ENCODE results near the gene CD226.

The CD226 gene

DNA sequence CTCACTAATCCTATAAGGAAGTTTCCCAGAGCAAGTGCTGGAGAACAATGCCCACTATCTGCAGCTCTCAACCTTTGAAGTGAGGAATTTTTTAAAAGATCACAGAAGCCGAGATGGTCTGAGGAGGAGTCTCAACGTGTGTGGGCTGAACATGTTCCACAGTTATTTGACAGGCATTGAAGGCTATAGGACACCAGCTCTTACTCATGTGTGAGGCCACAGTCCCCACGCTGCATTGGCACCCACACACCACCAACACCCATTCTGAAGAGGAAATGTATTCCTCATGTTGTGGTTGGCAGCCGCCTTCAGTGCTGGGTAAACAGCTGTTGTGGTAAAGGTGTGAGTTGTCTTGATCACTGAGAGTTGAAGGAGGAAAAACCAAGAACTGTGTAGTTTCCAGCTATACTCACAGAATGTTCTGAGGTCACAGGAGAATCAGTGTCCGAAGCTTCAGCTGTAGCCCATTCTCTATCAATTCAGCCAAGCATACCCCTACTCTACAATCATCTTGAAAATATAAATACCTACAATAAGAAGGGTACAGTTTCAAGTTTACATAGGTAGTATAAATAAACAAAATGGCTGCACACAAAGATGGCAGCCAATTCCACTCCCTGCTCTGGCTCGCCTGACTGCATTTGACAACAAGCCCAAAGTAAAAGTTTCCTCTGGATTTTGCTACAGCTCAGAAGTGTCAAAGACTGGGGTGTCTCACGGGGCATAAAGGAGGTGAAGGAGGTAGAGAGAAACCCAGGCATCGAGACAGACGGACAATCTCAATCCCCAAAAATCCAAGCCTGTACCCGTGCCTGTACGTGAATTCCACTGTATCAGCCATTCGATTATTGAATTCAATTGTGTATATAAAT, 12.1 kb downstream of the CD226 start (continued):
- peak; percentile 95 for TF ChIP-seq EGR2 (tag by site-specific recombination; IDR thresholded peaks at IDR 0.05; ENCODE audit: low read depth)
- TF ChIP-seq REPIN1 (tag by site-specific recombination; IDR thresholded peaks at IDR 0.05; ENCODE audit: low read depth): no peak

DNA sequence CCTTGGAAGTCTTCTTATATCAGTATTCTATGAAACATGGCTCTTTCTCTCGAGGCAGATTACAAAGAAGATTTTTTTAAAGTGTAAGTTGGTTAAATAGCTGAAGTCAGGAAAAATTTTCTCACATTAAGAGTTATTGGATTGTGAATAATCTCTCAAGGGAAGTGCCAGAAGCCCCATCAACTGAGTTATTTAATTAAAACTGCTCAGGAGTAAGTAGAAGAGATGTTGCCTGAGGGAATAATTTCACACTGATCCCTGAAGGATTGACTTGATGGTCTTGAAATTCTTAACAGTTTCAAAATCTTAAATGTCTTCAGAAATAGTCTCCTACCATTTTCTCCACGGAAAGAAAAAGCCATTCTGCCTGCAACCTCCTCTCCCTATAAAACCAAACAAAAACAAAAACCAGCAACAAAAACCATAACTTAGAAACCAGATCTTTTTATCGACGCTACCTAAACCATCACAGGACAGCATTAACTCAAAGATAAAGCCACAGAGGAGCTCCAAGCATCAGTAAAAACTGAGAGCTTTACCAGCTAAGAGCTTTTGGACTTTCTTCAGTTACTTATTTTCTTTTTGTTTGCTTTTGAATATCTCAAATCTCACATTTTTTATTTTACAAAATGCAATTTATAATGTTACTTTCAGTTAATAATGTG, 12.9 kb downstream of the CD226 start:
- H3K36me3 ChIP-seq (ENCODE audit: control insufficient read depth in 2 of 2, insufficient read depth in 1 of 2, low read length in 2 of 2): no peaks in the 10 kb centered on the region
- H3K27ac ChIP-seq (ENCODE audit: extremely low read depth, low read depth, low read length): no peak overlapping the region
- no peaks in the 10 kb centered on the region for H3K4me1 ChIP-seq (ENCODE audit: control insufficient read depth, insufficient read depth, low read length)
- POLR2A ChIA-PET: no interaction called here
- TF ChIP-seq WT1 (tag by site-specific recombination; IDR thresholded peaks at IDR 0.05) (no peak), ZNF37A (tag by site-specific recombination; IDR thresholded peaks at IDR 0.05) (no peak), ZNF121 (tag by site-specific recombination; IDR thresholded peaks at IDR 0.05) (no peak), OVOL3 (tag by site-specific recombination; IDR thresholded peaks at IDR 0.05) (no peak), GFI1B (tag by site-specific recombination; IDR thresholded peaks at IDR 0.05) (no peak), HOXC10 (CRISPR knock-in tag; IDR thresholded peaks at IDR 0.05) (no peak), ZNF433 (tag by site-specific recombination; IDR thresholded peaks at IDR 0.05; ENCODE audit: low read depth) (no peak), FEZF1 (tag by site-specific recombination; IDR thresholded peaks at IDR 0.05) (no peak), ZNF155 (tag by site-specific recombination; IDR thresholded peaks at IDR 0.05) (no peak), ZNF324 (tag by site-specific recombination; IDR thresholded peaks at IDR 0.05) (no peak), SCRT1 (tag by site-specific recombination; IDR thresholded peaks at IDR 0.05; ENCODE audit: borderline replicate concordance) (no peak), ZFP41 (tag by site-specific recombination; IDR thresholded peaks at IDR 0.05; ENCODE audit: borderline replicate concordance) (no peak), ZNF621 (tag by site-specific recombination; IDR thresholded peaks at IDR 0.05) (no peak), ZNF830 (tag by site-specific recombination; IDR thresholded peaks at IDR 0.05; ENCODE audit: low read depth) (no peak)
- TF ChIP-seq, protein P1, sequence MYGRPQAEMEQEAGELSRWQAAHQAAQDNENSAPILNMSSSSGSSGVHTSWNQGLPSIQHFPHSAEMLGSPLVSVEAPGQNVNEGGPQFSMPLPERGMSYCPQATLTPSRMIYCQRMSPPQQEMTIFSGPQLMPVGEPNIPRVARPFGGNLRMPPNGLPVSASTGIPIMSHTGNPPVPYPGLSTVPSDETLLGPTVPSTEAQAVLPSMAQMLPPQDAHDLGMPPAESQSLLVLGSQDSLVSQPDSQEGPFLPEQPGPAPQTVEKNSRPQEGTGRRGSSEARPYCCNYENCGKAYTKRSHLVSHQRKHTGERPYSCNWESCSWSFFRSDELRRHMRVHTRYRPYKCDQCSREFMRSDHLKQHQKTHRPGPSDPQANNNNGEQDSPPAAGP (tag by site-specific recombination; IDR thresholded peaks at IDR 0.05): no peak
- TF ChIP-seq, protein P2, sequence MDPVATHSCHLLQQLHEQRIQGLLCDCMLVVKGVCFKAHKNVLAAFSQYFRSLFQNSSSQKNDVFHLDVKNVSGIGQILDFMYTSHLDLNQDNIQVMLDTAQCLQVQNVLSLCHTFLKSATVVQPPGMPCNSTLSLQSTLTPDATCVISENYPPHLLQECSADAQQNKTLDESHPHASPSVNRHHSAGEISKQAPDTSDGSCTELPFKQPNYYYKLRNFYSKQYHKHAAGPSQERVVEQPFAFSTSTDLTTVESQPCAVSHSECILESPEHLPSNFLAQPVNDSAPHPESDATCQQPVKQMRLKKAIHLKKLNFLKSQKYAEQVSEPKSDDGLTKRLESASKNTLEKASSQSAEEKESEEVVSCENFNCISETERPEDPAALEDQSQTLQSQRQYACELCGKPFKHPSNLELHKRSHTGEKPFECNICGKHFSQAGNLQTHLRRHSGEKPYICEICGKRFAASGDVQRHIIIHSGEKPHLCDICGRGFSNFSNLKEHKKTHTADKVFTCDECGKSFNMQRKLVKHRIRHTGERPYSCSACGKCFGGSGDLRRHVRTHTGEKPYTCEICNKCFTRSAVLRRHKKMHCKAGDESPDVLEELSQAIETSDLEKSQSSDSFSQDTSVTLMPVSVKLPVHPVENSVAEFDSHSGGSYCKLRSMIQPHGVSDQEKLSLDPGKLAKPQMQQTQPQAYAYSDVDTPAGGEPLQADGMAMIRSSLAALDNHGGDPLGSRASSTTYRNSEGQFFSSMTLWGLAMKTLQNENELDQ (tag by site-specific recombination; IDR thresholded peaks at IDR 0.05; ENCODE audit: low read depth): no peak
- TF ChIP-seq, protein P3, sequence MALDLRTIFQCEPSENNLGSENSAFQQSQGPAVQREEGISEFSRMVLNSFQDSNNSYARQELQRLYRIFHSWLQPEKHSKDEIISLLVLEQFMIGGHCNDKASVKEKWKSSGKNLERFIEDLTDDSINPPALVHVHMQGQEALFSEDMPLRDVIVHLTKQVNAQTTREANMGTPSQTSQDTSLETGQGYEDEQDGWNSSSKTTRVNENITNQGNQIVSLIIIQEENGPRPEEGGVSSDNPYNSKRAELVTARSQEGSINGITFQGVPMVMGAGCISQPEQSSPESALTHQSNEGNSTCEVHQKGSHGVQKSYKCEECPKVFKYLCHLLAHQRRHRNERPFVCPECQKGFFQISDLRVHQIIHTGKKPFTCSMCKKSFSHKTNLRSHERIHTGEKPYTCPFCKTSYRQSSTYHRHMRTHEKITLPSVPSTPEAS (tag by site-specific recombination; IDR thresholded peaks at IDR 0.05): no peak
- TF ChIP-seq, protein P4, sequence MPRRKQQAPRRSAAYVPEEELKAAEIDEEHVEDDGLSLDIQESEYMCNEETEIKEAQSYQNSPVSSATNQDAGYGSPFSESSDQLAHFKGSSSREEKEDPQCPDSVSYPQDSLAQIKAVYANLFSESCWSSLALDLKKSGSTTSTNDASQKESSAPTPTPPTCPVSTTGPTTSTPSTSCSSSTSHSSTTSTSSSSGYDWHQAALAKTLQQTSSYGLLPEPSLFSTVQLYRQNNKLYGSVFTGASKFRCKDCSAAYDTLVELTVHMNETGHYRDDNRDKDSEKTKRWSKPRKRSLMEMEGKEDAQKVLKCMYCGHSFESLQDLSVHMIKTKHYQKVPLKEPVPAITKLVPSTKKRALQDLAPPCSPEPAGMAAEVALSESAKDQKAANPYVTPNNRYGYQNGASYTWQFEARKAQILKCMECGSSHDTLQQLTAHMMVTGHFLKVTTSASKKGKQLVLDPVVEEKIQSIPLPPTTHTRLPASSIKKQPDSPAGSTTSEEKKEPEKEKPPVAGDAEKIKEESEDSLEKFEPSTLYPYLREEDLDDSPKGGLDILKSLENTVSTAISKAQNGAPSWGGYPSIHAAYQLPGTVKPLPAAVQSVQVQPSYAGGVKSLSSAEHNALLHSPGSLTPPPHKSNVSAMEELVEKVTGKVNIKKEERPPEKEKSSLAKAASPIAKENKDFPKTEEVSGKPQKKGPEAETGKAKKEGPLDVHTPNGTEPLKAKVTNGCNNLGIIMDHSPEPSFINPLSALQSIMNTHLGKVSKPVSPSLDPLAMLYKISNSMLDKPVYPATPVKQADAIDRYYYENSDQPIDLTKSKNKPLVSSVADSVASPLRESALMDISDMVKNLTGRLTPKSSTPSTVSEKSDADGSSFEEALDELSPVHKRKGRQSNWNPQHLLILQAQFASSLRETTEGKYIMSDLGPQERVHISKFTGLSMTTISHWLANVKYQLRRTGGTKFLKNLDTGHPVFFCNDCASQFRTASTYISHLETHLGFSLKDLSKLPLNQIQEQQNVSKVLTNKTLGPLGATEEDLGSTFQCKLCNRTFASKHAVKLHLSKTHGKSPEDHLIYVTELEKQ (tag by site-specific recombination; IDR thresholded peaks at IDR 0.05; ENCODE audit: borderline replicate concordance): no peak
- TF ChIP-seq, protein P5, sequence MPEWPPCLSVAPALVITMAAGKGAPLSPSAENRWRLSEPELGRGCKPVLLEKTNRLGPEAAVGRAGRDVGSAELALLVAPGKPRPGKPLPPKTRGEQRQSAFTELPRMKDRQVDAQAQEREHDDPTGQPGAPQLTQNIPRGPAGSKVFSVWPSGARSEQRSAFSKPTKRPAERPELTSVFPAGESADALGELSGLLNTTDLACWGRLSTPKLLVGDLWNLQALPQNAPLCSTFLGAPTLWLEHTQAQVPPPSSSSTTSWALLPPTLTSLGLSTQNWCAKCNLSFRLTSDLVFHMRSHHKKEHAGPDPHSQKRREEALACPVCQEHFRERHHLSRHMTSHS (tag by site-specific recombination; IDR thresholded peaks at IDR 0.05): no peak
- TF ChIP-seq, protein P6, sequence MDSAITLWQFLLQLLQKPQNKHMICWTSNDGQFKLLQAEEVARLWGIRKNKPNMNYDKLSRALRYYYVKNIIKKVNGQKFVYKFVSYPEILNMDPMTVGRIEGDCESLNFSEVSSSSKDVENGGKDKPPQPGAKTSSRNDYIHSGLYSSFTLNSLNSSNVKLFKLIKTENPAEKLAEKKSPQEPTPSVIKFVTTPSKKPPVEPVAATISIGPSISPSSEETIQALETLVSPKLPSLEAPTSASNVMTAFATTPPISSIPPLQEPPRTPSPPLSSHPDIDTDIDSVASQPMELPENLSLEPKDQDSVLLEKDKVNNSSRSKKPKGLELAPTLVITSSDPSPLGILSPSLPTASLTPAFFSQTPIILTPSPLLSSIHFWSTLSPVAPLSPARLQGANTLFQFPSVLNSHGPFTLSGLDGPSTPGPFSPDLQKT (IDR thresholded peaks at IDR 0.05; ENCODE audit: borderline replicate concordance, low read depth, low read length): no peak
- no peaks in the 10 kb centered on the region for H3K9me3 ChIP-seq (ENCODE audit: control insufficient read depth, insufficient read depth, low read depth, low read length)
- H3K4me3 ChIP-seq (ENCODE audit: low read depth, low read length): no peak overlapping the region
- CTCF ChIA-PET: no interaction called here

Measured in HEK293 (cell line).